ENCODE results near the gene KRTAP2-1. TPM values are rescaled to one million over a fixed set of nuclear protein-coding genes. Genes with fewer than 3 reads are reported as not detected.
"Not testable (repeated sequence)": the region's sequence is repeated elsewhere in the genome, so short reads cannot be mapped to it uniquely, and the experiment has no call there.

KRTAP2-1 gene, protein sequence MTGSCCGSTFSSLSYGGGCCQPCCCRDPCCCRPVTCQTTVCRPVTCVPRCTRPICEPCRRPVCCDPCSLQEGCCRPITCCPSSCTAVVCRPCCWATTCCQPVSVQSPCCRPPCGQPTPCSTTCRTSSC
- not detected for polyA plus RNA-seq (2013, experiment 1 of 4)
- not detected for polyA plus RNA-seq (2013, experiment 2 of 4)
- not detected for polyA plus RNA-seq (2013, experiment 3 of 4)
- not detected for polyA plus RNA-seq (2013, experiment 4 of 4)

DNA sequence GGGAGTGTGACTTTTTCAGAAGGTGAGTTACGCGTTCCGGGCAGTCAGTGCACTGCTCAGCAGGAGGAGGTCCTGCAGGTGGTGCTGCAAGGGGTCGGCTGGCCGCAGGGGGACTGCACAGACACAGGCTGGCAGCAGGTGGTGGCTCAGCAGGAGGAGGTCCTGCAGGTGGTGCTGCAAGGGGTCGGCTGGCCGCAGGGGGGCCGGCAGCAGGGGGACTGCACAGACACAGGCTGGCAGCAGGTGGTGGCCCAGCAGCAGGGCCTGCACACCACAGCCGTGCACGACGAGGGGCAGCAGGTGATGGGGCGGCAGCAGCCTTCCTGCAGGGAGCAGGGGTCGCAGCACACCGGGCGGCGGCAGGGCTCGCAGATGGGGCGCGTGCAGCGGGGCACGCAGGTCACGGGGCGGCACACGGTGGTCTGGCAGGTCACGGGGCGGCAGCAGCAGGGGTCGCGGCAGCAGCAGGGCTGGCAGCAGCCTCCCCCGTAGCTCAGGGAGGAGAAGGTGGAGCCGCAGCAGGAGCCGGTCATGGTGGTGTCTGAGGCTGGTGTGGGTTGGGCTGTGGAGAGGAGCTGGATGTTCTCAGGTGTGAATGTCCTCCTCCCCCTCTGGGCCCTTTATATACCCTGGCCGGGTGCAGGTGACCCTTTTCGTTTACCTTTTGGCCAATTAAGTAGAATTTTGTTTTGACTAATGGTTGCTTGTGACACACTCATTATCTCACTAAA is at the start of gene KRTAP2-1:
Gene KRTAP2-1, minus strand, starts transcription at position 582 of the 731 bp plus-strand sequence. Its CDS starts 49 bp downstream, at position 533.
- not testable (repeated sequence) for H3K4me1 ChIP-seq (ENCODE audit: control insufficient read depth, insufficient read depth, low read length); H3K9me3 ChIP-seq (ENCODE audit: control insufficient read depth, low read length); H3K27ac ChIP-seq (ENCODE audit: insufficient read depth, low read depth, low read length, poor library complexity, severe bottlenecking); H3K27me3 ChIP-seq (ENCODE audit: control insufficient read depth, insufficient read depth, low read length, poor library complexity, severe bottlenecking); H3K4me3 ChIP-seq (ENCODE audit: insufficient read depth, low read depth, low read length); H3K36me3 ChIP-seq (ENCODE audit: control insufficient read depth, insufficient read depth, low read length)
- WGBS, 2 experiments = 72 to 84% methylated on average over 5 to 9 of the region's 33 CpGs

DNA sequence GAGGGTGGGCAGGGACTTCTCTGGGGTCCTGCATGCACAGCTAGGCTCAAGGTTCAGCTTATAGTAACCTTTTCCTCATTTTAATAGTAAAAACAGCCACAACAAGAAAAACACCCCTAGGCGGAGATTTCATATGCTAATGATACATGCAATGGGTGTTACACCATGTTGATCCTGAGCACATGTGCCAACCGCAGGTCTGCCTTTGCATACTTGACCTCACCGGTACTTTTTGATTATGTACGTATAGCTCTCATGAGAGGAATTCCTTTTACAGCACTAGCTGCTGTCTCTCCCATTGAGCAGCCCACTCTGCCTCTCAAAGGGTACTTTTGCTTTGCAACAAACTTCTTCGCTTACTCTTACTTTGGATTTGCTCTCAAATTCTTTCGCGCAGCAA is 48.9 kb upstream of the KRTAP2-1 start:
- H3K4me3 ChIP-seq (ENCODE audit: insufficient read depth, low read depth, low read length) = no peak overlapping the region
- peaks cover 4% of the 10 kb centered on the region for H3K9me3 ChIP-seq (ENCODE audit: control insufficient read depth, low read length)
- 95 to 97% methylated on average over 7 of the region's 7 CpGs for WGBS, 2 experiments
- no peaks in the 10 kb centered on the region for H3K27me3 ChIP-seq (ENCODE audit: control insufficient read depth, insufficient read depth, low read length, poor library complexity, severe bottlenecking)
- H3K36me3 ChIP-seq (ENCODE audit: control insufficient read depth, insufficient read depth, low read length) = peaks cover 3% of the 10 kb centered on the region
- no peaks in the 10 kb centered on the region for H3K4me1 ChIP-seq (ENCODE audit: control insufficient read depth, insufficient read depth, low read length)
- no peak overlapping the region for H3K27ac ChIP-seq (ENCODE audit: insufficient read depth, low read depth, low read length, poor library complexity, severe bottlenecking)

DNA sequence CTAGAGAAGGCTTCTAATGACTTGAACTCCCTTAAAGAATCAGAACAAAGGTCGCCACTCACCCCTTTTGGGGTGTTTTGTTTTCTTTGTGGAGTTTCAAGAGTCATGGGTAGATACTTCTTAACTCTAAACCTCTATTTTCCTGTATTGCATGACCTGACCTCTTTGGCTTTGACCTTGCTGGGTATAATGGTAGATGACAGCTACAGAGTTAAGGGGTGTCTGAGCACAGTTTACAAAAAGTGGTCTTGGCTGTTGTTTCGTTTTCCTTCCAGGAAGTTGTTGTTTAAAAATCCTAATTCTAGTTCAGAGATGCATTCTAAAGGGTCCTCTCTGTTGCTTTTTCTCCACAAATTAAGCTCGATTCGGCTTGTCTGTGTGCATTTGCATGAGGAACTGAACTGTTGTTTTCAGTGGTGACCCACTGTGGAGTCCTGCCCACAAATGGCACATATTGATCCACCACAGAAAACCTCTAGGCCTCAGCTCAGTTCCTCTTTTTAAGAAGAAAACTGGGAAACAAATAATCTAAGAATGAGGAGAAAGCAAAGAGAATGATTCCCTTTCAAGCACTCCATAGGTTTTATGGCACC is 41.7 kb upstream of the KRTAP2-1 start:
- H3K36me3 ChIP-seq (ENCODE audit: control insufficient read depth, insufficient read depth, low read length); H3K27ac ChIP-seq (ENCODE audit: insufficient read depth, low read depth, low read length, poor library complexity, severe bottlenecking); H3K27me3 ChIP-seq (ENCODE audit: control insufficient read depth, insufficient read depth, low read length, poor library complexity, severe bottlenecking); H3K9me3 ChIP-seq (ENCODE audit: control insufficient read depth, low read length); H3K4me1 ChIP-seq (ENCODE audit: control insufficient read depth, insufficient read depth, low read length); H3K4me3 ChIP-seq (ENCODE audit: insufficient read depth, low read depth, low read length): not testable (repeated sequence)
- WGBS, 2 experiments = 67 to 76% methylated on average over 1 to 4 of the region's 4 CpGs

DNA sequence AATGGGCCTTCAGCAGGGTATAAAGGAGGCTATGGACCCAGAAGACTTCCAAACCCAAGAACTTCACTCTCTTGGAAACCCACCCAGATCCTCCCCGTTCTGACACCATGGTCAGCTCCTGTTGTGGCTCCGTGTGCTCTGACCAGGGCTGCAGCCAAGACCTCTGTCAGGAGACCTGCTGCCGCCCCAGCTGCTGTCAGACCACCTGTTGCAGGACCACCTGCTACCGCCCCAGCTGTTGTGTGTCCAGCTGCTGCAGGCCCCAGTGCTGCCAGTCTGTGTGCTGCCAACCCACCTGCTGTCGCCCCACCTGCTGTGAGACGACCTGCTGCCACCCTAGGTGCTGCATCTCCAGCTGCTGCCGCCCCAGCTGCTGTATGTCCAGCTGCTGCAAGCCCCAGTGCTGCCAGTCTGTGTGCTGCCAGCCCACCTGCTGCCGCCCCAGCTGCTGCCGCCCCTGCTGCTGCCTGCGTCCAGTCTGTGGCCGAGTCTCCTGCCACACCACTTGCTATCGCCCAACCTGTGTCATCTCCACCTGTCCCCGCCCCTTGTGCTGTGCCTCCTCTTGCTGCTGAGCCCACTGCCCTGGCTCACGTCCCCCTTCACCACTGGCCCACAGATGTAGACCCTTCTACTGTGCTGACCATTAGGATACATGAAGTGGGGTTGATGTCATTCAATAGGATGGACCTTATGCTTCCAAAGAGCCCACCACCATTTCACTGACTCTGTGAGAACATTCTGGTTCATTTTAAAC is 37.2 kb upstream of the KRTAP2-1 start, which contains the start of gene KRTAP4-7:
Gene KRTAP4-7, plus strand, starts transcription at position 51 of the 757 bp plus-strand sequence. Its CDS starts 57 bp downstream, at position 108.
- H3K36me3 ChIP-seq (ENCODE audit: control insufficient read depth, insufficient read depth, low read length); H3K4me3 ChIP-seq (ENCODE audit: insufficient read depth, low read depth, low read length); H3K27me3 ChIP-seq (ENCODE audit: control insufficient read depth, insufficient read depth, low read length, poor library complexity, severe bottlenecking); H3K9me3 ChIP-seq (ENCODE audit: control insufficient read depth, low read length); H3K27ac ChIP-seq (ENCODE audit: insufficient read depth, low read depth, low read length, poor library complexity, severe bottlenecking); H3K4me1 ChIP-seq (ENCODE audit: control insufficient read depth, insufficient read depth, low read length): not testable (repeated sequence)
- WGBS, 2 experiments = 92% methylated on average over 14 of the region's 14 CpGs

GRCh38 chr17:41083427-41083826 is 36.3 kb upstream of the KRTAP2-1 start:
- H3K4me3 ChIP-seq (ENCODE audit: insufficient read depth, low read depth, low read length); H3K27me3 ChIP-seq (ENCODE audit: control insufficient read depth, insufficient read depth, low read length, poor library complexity, severe bottlenecking); H3K4me1 ChIP-seq (ENCODE audit: control insufficient read depth, insufficient read depth, low read length); H3K9me3 ChIP-seq (ENCODE audit: control insufficient read depth, low read length); H3K36me3 ChIP-seq (ENCODE audit: control insufficient read depth, insufficient read depth, low read length); H3K27ac ChIP-seq (ENCODE audit: insufficient read depth, low read depth, low read length, poor library complexity, severe bottlenecking): not testable (repeated sequence)
- 89 to 100% methylated on average over 1 to 2 of the region's 2 CpGs for WGBS, 2 experiments

DNA sequence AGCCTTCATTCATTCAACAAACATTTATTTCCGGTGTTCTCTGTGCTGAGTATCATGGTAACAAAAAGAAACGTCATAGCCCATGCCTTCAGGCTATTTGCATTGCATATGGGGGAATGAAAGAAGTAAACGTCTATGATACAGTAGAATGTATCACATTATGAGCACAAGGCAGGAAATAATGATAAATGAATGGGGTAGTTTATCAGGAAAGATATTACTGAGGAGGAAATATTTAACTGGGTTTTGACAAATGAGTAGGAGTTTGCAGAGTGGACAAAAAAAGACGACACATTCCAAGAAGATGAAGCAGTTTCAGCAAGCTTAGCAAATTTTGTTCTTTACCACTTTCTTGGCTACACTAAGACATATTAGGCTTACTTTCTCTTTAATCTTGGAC is 35.5 kb upstream of the KRTAP2-1 start:
- H3K27ac ChIP-seq (ENCODE audit: insufficient read depth, low read depth, low read length, poor library complexity, severe bottlenecking) = no peak overlapping the region

DNA sequence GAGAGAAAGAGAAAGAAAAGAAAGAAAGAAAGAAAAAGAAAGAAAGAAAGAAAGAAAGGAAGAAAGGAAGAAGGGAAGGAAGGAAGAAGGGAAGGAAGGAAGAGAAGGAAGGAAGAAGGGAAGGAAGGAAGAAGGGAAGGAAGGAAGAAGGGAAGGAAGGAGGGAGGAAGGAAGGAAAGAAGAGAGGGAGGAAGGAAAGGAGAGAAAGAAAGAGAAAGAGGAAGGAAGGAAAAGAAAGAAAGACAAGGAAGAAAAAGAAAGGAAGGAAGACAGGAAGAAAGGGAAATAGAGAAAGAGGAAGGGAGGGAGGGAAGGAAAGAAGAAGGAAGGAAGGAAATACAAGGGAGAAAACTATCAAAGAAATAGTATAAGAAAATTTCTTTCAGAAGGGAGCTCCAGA is 29.7 kb upstream of the KRTAP2-1 start:
- no peak overlapping the region for H3K4me3 ChIP-seq (ENCODE audit: insufficient read depth, low read depth, low read length)

More for the DNA sequence above, 35.5 kb upstream of the KRTAP2-1 start:
- H3K27me3 ChIP-seq (ENCODE audit: control insufficient read depth, insufficient read depth, low read length, poor library complexity, severe bottlenecking) = no peaks in the 10 kb centered on the region
- H3K4me3 ChIP-seq (ENCODE audit: insufficient read depth, low read depth, low read length) = no peak overlapping the region
- no peaks in the 10 kb centered on the region for H3K9me3 ChIP-seq (ENCODE audit: control insufficient read depth, low read length)
- 86 to 89% methylated on average over 4 of the region's 4 CpGs for WGBS, 2 experiments
- no peaks in the 10 kb centered on the region for H3K36me3 ChIP-seq (ENCODE audit: control insufficient read depth, insufficient read depth, low read length)
- H3K4me1 ChIP-seq (ENCODE audit: control insufficient read depth, insufficient read depth, low read length) = no peaks in the 10 kb centered on the region

GRCh38 chr17:41073676-41074075 is 26.6 kb upstream of the KRTAP2-1 start:
- no peak overlapping the region for H3K4me3 ChIP-seq (ENCODE audit: insufficient read depth, low read depth, low read length)
- WGBS, 2 experiments = 93% methylated on average over 2 of the region's 2 CpGs

More for the DNA sequence above, 29.7 kb upstream of the KRTAP2-1 start:
- no peaks in the 10 kb centered on the region for H3K36me3 ChIP-seq (ENCODE audit: control insufficient read depth, insufficient read depth, low read length)
- no peak overlapping the region for H3K27ac ChIP-seq (ENCODE audit: insufficient read depth, low read depth, low read length, poor library complexity, severe bottlenecking)
- H3K9me3 ChIP-seq (ENCODE audit: control insufficient read depth, low read length) = no peaks in the 10 kb centered on the region
- H3K27me3 ChIP-seq (ENCODE audit: control insufficient read depth, insufficient read depth, low read length, poor library complexity, severe bottlenecking) = no peaks in the 10 kb centered on the region
- no peaks in the 10 kb centered on the region for H3K4me1 ChIP-seq (ENCODE audit: control insufficient read depth, insufficient read depth, low read length)

GRCh38 chr17:41071606-41072360 is 24.7 kb upstream of the KRTAP2-1 start:
- Histone ChIP-seq H3K27me3 (ENCODE audit: control insufficient read depth, insufficient read depth, low read length, poor library complexity, severe bottlenecking) (no peaks in the 10 kb centered on the region), H3K9me3 (ENCODE audit: control insufficient read depth, low read length) (no peaks in the 10 kb centered on the region), H3K4me1 (ENCODE audit: control insufficient read depth, insufficient read depth, low read length) (no peaks in the 10 kb centered on the region), H3K36me3 (ENCODE audit: control insufficient read depth, insufficient read depth, low read length) (no peaks in the 10 kb centered on the region), H3K4me3 (ENCODE audit: insufficient read depth, low read depth, low read length) (no peak overlapping the region), H3K27ac (ENCODE audit: insufficient read depth, low read depth, low read length, poor library complexity, severe bottlenecking) (no peak overlapping the region)
- 92 to 94% methylated on average over 5 of the region's 5 CpGs for WGBS, 2 experiments

More at GRCh38 chr17:41073676-41074075, 26.6 kb upstream of the KRTAP2-1 start:
- no peaks in the 10 kb centered on the region for H3K36me3 ChIP-seq (ENCODE audit: control insufficient read depth, insufficient read depth, low read length)
- H3K4me1 ChIP-seq (ENCODE audit: control insufficient read depth, insufficient read depth, low read length) = no peaks in the 10 kb centered on the region
- no peak overlapping the region for H3K27ac ChIP-seq (ENCODE audit: insufficient read depth, low read depth, low read length, poor library complexity, severe bottlenecking)
- no peaks in the 10 kb centered on the region for H3K27me3 ChIP-seq (ENCODE audit: control insufficient read depth, insufficient read depth, low read length, poor library complexity, severe bottlenecking)
- H3K9me3 ChIP-seq (ENCODE audit: control insufficient read depth, low read length) = no peaks in the 10 kb centered on the region
